22Rv1 (cell line): ENCODE results near the gene GLG1.

ENCODE experiments used
- CTCF ChIP-seq: fragments of 450-650 bp; IDR thresholded peaks from 2 replicates; pipeline ENCODE4 v1.5.1; 2017; ENCODE audit warnings: mild to moderate bottlenecking
- ZFX ChIP-seq: fragments of 450-650 bp; IDR thresholded peaks from 2 replicates; pipeline ENCODE4 v1.6.1; 2017; ENCODE audit warnings: antibody characterized with exemption, borderline replicate concordance

GRCh38 chr16:74651841-74652240, 44.9 kb upstream of the GLG1 start:
- TF ChIP-seq CTCF: no peak
- TF ChIP-seq ZFX: no peak
